HG02852 (cell line): Measurements from ENCODE around the gene TNP1.

ENCODE experiments used
- ATAC-seq: cut with Tn5 transposase; IDR thresholded peaks from one replicate; pipeline ENCODE4 v1.9.1; 2021; ENCODE audit warnings: mild to moderate bottlenecking, moderate library complexity; ENCODE audit not compliant: unreplicated experiment

Gene TNP1

GRCh38 chr2:216859944-216860343, at the start of gene TNP1:
Gene TNP1, minus strand, starts transcription at chr2:216860064. Its CDS starts 30 bp downstream, at chr2:216860034.
- no peak for ATAC-seq

- no peak for ATAC-seq
Observed at GRCh38 chr2:216908300-216908699, 48.4 kb upstream of the TNP1 start.

- no peak for ATAC-seq
Observed at GRCh38 chr2:216905649-216906329, 45.9 kb upstream of the TNP1 start.

- ATAC-seq: no peak
Observed at GRCh38 chr2:216904974-216905373, 45.1 kb upstream of the TNP1 start.

GRCh38 chr2:216904554-216904953, 44.7 kb upstream of the TNP1 start:
- no peak for ATAC-seq

- no peak for ATAC-seq
Observed at GRCh38 chr2:216903470-216903869, 43.6 kb upstream of the TNP1 start.

GRCh38 chr2:216901273-216901672, 41.4 kb upstream of the TNP1 start:
- ATAC-seq: no peak

- no peak for ATAC-seq
Observed at GRCh38 chr2:216900406-216900805, 40.5 kb upstream of the TNP1 start.

GRCh38 chr2:216897561-216898203, 37.8 kb upstream of the TNP1 start:
- no peak for ATAC-seq

GRCh38 chr2:216890138-216890537, 30.3 kb upstream of the TNP1 start:
- no peak for ATAC-seq

- ATAC-seq: no peak
Observed at GRCh38 chr2:216888887-216889622, 29.2 kb upstream of the TNP1 start.

GRCh38 chr2:216888081-216888480, 28.2 kb upstream of the TNP1 start:
- ATAC-seq: no peak

GRCh38 chr2:216887138-216887537, 27.3 kb upstream of the TNP1 start:
- ATAC-seq: no peak

- ATAC-seq: no peak
Observed at GRCh38 chr2:216885117-216885553, 25.3 kb upstream of the TNP1 start.

- no peak for ATAC-seq
Observed at GRCh38 chr2:216884347-216884746, 24.5 kb upstream of the TNP1 start.

GRCh38 chr2:216882876-216883275, 23.0 kb upstream of the TNP1 start:
- ATAC-seq: no peak

- no peak for ATAC-seq
Observed at GRCh38 chr2:216881411-216881810, 21.5 kb upstream of the TNP1 start.

- ATAC-seq: no peak
Observed at GRCh38 chr2:216880509-216881184, 20.8 kb upstream of the TNP1 start.

GRCh38 chr2:216879727-216880508, 20.1 kb upstream of the TNP1 start:
- ATAC-seq: no peak

GRCh38 chr2:216878072-216878471, 18.2 kb upstream of the TNP1 start:
- no peak for ATAC-seq

GRCh38 chr2:216877085-216877484, 17.2 kb upstream of the TNP1 start:
- no peak for ATAC-seq
